PC-3 (cell line): Measurements from ENCODE around the gene CSRNP3. TPM values are rescaled to one million over a fixed set of nuclear protein-coding genes. Genes with fewer than 3 reads are reported as not detected.

ENCODE experiments used
- ATAC-seq: fragments of 200-7000 bp; cut with Tn5 transposase; 2 replicates; pipeline ENCODE4 v1.9.1; 2020; ENCODE audit warnings: mild to moderate bottlenecking, moderate library complexity
- BruUV-seq: library from RNA; stranded (reverse); fragments of 400-500 nt; replicated peaks from 2 replicates; lab custom pipeline; 2021; lab: Mats Ljungman, UMichigan
- CTCF ChIA-PET: fragments of 300-600 bp; sonication (Branson Sonifier 250); formaldehyde crosslinking; loops from one replicate; lab custom pipeline; 2022; ENCODE audit warnings: antibody characterized with exemption; lab: Charles Lee
- POLR2A ChIA-PET: fragments of 300-600 bp; sonication (Branson Sonifier 250); formaldehyde crosslinking; loops from one replicate; lab custom pipeline; 2022; ENCODE audit warnings: antibody characterized with exemption; ENCODE audit not compliant: unreplicated experiment; lab: Charles Lee
- DNase-seq: peaks from one replicate; pipeline ENCODE4 v3.0.0-alpha.2; 2015
- H2AFZ ChIP-seq: fragments of 300-600 bp; sonication (generic); 2 replicates; pipeline ENCODE4 v1.6.0; 2016; ENCODE audit warnings: antibody characterized with exemption, low read length
- H3F3A ChIP-seq: fragments of 300-600 bp; sonication (generic); one replicate; pipeline ENCODE4 v1.6.0; 2017; ENCODE audit warnings: antibody characterized with exemption, low read length, control low read depth, mild to moderate bottlenecking; ENCODE audit not compliant: unreplicated experiment
- H3K27ac ChIP-seq: fragments of 300-600 bp; sonication (generic); 2 replicates; pipeline ENCODE4 v1.5.1; 2016; ENCODE audit warnings: mild to moderate bottlenecking, low read length
- H3K27me3 ChIP-seq: fragments of 300-600 bp; sonication (generic); 2 replicates; pipeline ENCODE4 v1.6.1; 2016; ENCODE audit warnings: low read length, mixed read lengths
- H3K36me3 ChIP-seq: fragments of 300-600 bp; sonication (generic); 2 replicates; pipeline ENCODE4 v1.6.1; 2016; ENCODE audit warnings: low read depth, mixed run types, low read length, mixed read lengths
- H3K4me1 ChIP-seq: fragments of 300-600 bp; sonication (generic); 2 replicates; pipeline ENCODE4 v1.5.1; 2016; ENCODE audit warnings: low read length; ENCODE audit not compliant: insufficient read depth
- H3K4me2 ChIP-seq: fragments of 300-600 bp; sonication (generic); 2 replicates; pipeline ENCODE4 v1.6.0; 2016; ENCODE audit warnings: low read length
- H3K4me3 ChIP-seq: fragments of 300-600 bp; sonication (generic); 2 replicates; pipeline ENCODE4 v1.5.1; 2016; ENCODE audit warnings: mild to moderate bottlenecking, low read length, mixed read lengths
- H3K79me2 ChIP-seq: fragments of 300-600 bp; sonication (generic); 2 replicates; pipeline ENCODE4 v1.6.1; 2017; ENCODE audit warnings: low read length, mixed read lengths
- H3K9ac ChIP-seq: fragments of 300-600 bp; sonication (generic); 2 replicates; pipeline ENCODE4 v1.6.0; 2016; ENCODE audit warnings: mild to moderate bottlenecking, low read length
- H3K9me2 ChIP-seq: fragments of 300-600 bp; sonication (generic); replicated peaks from 2 replicates; pipeline ENCODE4 v1.6.1; 2016; ENCODE audit warnings: mixed run types, low read length, mixed read lengths
- H3K9me3 ChIP-seq: fragments of 300-600 bp; sonication (generic); 2 replicates; pipeline ENCODE4 v1.6.1; 2016; ENCODE audit warnings: low read length, mixed read lengths
- H4K20me1 ChIP-seq: fragments of 300-600 bp; sonication (generic); 2 replicates; pipeline ENCODE4 v1.6.1; 2016; ENCODE audit warnings: low read length, mixed read lengths
- EZH2 ChIP-seq: fragments of 300-600 bp; sonication (generic); IDR thresholded peaks from one replicate; pipeline ENCODE4 v1.6.1; 2017; ENCODE audit warnings: antibody characterized with exemption, mild to moderate bottlenecking, low read length; ENCODE audit not compliant: unreplicated experiment
- EZH2phosphoT487 ChIP-seq: fragments of 300-600 bp; sonication (generic); IDR thresholded peaks from 2 replicates; pipeline ENCODE4 v1.6.1; 2018; ENCODE audit warnings: mild to moderate bottlenecking, antibody characterized with exemption, low read length, borderline replicate concordance
- intact Hi-C: fragments of 100-400 bp; cut with micrococcal nuclease; formaldehyde crosslinking; loops from 2 replicates; pipeline ENCODE4 v1.9.0; 2023
- total RNA-seq: library from RNA; depleted of rRNA; stranded (reverse); fragments of >200 nt; gene quantifications from 2 replicates; pipeline ENCODE4 v1.2.3, GENCODE V29; 2014
- TF ChIP-seq, protein P1 (sequence below): fragments of 300-600 bp; sonication (generic); conservative IDR thresholded peaks from 2 replicates; pipeline ENCODE4 v1.5.1; 2017; ENCODE audit warnings: antibody characterized with exemption, low read depth, mild to moderate bottlenecking, low read length

CSRNP3 gene
- total RNA-seq, 1 experiment from 2014 or later, result 2.2 TPM

- ATAC-seq, result no peak
- Histone ChIP-seq H3K27me3 (no peaks in the 10 kb centered on the region), H4K20me1 (no peaks in the 10 kb centered on the region), H3K36me3 (no peaks in the 10 kb centered on the region), H3K9ac (no peak overlapping the region), H3F3A (no peaks in the 10 kb centered on the region), H2AFZ (no peak overlapping the region), H3K4me3 (no peak overlapping the region), H3K9me3 (no peaks in the 10 kb centered on the region), H3K4me2 (no peak overlapping the region), H3K79me2 (no peaks in the 10 kb centered on the region), H3K27ac (no peak overlapping the region), H3K9me2 (no peaks in the 10 kb centered on the region), H3K4me1 (no peaks in the 10 kb centered on the region)
- DNase-seq, result no peak
- POLR2A ChIA-PET, result no interaction called here
- intact Hi-C loops, result no loop called here
- BruUV-seq, result no TSS peak
- CTCF ChIA-PET, result no interaction called here
- no peak for TF ChIP-seq EZH2
- no peak for TF ChIP-seq EZH2phosphoT487
- TF ChIP-seq, protein P1, sequence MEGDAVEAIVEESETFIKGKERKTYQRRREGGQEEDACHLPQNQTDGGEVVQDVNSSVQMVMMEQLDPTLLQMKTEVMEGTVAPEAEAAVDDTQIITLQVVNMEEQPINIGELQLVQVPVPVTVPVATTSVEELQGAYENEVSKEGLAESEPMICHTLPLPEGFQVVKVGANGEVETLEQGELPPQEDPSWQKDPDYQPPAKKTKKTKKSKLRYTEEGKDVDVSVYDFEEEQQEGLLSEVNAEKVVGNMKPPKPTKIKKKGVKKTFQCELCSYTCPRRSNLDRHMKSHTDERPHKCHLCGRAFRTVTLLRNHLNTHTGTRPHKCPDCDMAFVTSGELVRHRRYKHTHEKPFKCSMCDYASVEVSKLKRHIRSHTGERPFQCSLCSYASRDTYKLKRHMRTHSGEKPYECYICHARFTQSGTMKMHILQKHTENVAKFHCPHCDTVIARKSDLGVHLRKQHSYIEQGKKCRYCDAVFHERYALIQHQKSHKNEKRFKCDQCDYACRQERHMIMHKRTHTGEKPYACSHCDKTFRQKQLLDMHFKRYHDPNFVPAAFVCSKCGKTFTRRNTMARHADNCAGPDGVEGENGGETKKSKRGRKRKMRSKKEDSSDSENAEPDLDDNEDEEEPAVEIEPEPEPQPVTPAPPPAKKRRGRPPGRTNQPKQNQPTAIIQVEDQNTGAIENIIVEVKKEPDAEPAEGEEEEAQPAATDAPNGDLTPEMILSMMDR, result no peak
Measured at GRCh38 chr2:165706960-165707487, 237.5 kb downstream of the CSRNP3 start.

GRCh38 chr2:165716091-165716490 is 246.6 kb downstream of the CSRNP3 start:
- TF ChIP-seq EZH2, result no peak
- no peak for TF ChIP-seq EZH2phosphoT487
- TF ChIP-seq, protein P1, result no peak
- Histone ChIP-seq H2AFZ (no peak overlapping the region), H3K4me1 (no peaks in the 10 kb centered on the region), H3K4me2 (no peak overlapping the region), H3K4me3 (no peak overlapping the region), H4K20me1 (no peaks in the 10 kb centered on the region), H3K27ac (no peak overlapping the region), H3K9me2 (no peaks in the 10 kb centered on the region), H3K9me3 (no peaks in the 10 kb centered on the region), H3F3A (no peaks in the 10 kb centered on the region), H3K36me3 (no peaks in the 10 kb centered on the region), H3K79me2 (no peaks in the 10 kb centered on the region), H3K9ac (no peak overlapping the region), H3K27me3 (no peaks in the 10 kb centered on the region)
- no peak for DNase-seq
- no TSS peak for BruUV-seq
- ChIA-PET CTCF (no interaction called here), POLR2A (no interaction called here)
- no peak for ATAC-seq
- intact Hi-C loops, result no loop called here

DNA sequence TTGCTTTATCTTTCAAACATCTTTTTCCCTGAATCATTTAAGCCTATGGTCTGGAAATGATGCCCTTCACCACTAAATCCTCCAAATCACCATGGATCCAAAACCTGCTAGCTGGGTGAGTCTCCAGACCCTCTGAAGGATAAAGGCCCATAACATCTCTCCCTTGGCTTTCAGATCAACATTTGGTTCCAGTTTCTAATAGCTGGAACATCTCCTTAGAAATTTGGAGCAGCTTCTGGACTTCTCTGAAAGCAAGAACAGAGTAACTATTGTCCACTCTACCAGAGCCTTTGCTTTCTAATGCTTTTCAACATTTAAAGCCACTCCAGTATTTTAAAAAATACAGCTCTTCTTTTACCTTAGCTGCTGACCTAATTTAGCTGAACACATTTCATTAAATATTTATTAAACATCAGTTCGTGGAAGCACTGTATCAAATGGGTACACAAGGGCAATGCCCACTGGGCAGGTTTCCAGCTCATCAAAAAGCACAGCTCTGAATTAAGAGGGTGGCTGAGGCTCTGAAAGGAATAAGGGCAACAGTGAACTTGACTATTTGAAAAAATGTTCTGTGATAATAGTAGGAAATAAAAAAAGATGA is 249.2 kb downstream of the CSRNP3 start:
- no peaks in the 10 kb centered on the region for H3K9me2 ChIP-seq
- ATAC-seq (no peak), DNase-seq (no peak)
- no TSS peak for BruUV-seq
- no peaks in the 10 kb centered on the region for H3K36me3 ChIP-seq
- no peak overlapping the region for H3K4me2 ChIP-seq
- POLR2A ChIA-PET, result no interaction called here
- no peaks in the 10 kb centered on the region for H3F3A ChIP-seq
- no peaks in the 10 kb centered on the region for H4K20me1 ChIP-seq
- H3K9ac ChIP-seq, result no peak overlapping the region
- no peaks in the 10 kb centered on the region for H3K27me3 ChIP-seq
- H2AFZ ChIP-seq, result no peak overlapping the region
- H3K9me3 ChIP-seq, result no peaks in the 10 kb centered on the region
- no peaks in the 10 kb centered on the region for H3K79me2 ChIP-seq
- intact Hi-C loops, result no loop called here
- no peak overlapping the region for H3K4me3 ChIP-seq
- no peak overlapping the region for H3K27ac ChIP-seq
- CTCF ChIA-PET, result no interaction called here
- TF ChIP-seq EZH2phosphoT487 (no peak), EZH2 (no peak)
- TF ChIP-seq, protein P1, result no peak
- H3K4me1 ChIP-seq, result no peaks in the 10 kb centered on the region
